ENCODE data around the gene PHF20. TPM values are rescaled to one million over a fixed set of nuclear protein-coding genes. Genes with fewer than 3 reads are reported as not detected.

Gene PHF20
- total and polyA plus RNA-seq, 8 donors, result 9.4 to 20.3 (median 12.0) TPM

- DNase-seq, result no peak
- Histone ChIP-seq H3K36me3 (no peaks in the 10 kb centered on the region), H3K9me3 (no peaks in the 10 kb centered on the region), H3K4me1 (no peaks in the 10 kb centered on the region), H3K4me3 (no peak overlapping the region), H3K27me3 (no peaks in the 10 kb centered on the region), H3K27ac (no peak overlapping the region)
- 81 to 82% methylated on average over 1 of the region's 1 CpG for WGBS, 2 donors
- ATAC-seq, result no peak
- TF ChIP-seq CTCF (IDR thresholded peaks at IDR 0.05), result no peak
- intact Hi-C loops (cut with DNase I), result no loop called here
- no peak for FAIRE-seq
Observed at GRCh38 chr20:35866418-35867202, 94.8 kb downstream of the PHF20 start.

GRCh38 chr20:35870541-35871258 lies 98.9 kb downstream of the PHF20 start:
- Histone ChIP-seq H3K27ac (no peak overlapping the region), H3K36me3 (no peaks in the 10 kb centered on the region), H3K27me3 (no peaks in the 10 kb centered on the region), H3K9me3 (no peaks in the 10 kb centered on the region), H3K4me3 (no peak overlapping the region), H3K4me1 (no peaks in the 10 kb centered on the region)
- ATAC-seq (no peak), FAIRE-seq (no peak), DNase-seq (no peak)
- no peak for TF ChIP-seq CTCF (IDR thresholded peaks at IDR 0.05)
- 89 to 90% methylated on average over 7 of the region's 7 CpGs for WGBS, 2 donors
- intact Hi-C loops (cut with DNase I), result no loop called here

- no peak overlapping the region for H3K27ac ChIP-seq
- ATAC-seq (no peak), DNase-seq (no peak), FAIRE-seq (no peak)
- H3K4me1 ChIP-seq, result no peaks in the 10 kb centered on the region
- WGBS, 2 donors, result 64 to 74% methylated on average over 5 of the region's 5 CpGs
- TF ChIP-seq CTCF (IDR thresholded peaks at IDR 0.05), result no peak
- no peaks in the 10 kb centered on the region for H3K27me3 ChIP-seq
- no peaks in the 10 kb centered on the region for H3K9me3 ChIP-seq
- H3K4me3 ChIP-seq, result no peak overlapping the region
- intact Hi-C loops (cut with DNase I), result no loop called here
- H3K36me3 ChIP-seq, result no peaks in the 10 kb centered on the region
Observed at GRCh38 chr20:35871259-35871771, 99.5 kb downstream of the PHF20 start.

- intact Hi-C loops (cut with DNase I), result no loop called here
- FAIRE-seq, result no peak
- WGBS, 2 donors, result 63 to 71% methylated on average over 3 of the region's 3 CpGs
Observed at GRCh38 chr20:35876033-35876320, 104.2 kb downstream of the PHF20 start.

More at GRCh38 chr20:35876033-35876320, 104.2 kb downstream of the PHF20 start:
- TF ChIP-seq CTCF (IDR thresholded peaks at IDR 0.05), result no peak
- H3K4me3 ChIP-seq, result no peak overlapping the region
- no peaks in the 10 kb centered on the region for H3K4me1 ChIP-seq
- no peak overlapping the region for H3K27ac ChIP-seq
- H3K27me3 ChIP-seq, result no peaks in the 10 kb centered on the region
- ATAC-seq (no peak), DNase-seq (no peak)
- H3K36me3 ChIP-seq, result no peaks in the 10 kb centered on the region
- H3K9me3 ChIP-seq, result no peaks in the 10 kb centered on the region

Measured in pancreas (tissue), 10 donors.